ENCODE results near the gene POC1A.

POC1A gene

GRCh38 chr3:52144796-52145735, 9.2 kb downstream of the POC1A start:
- no peaks in the 10 kb centered on the region for H3K79me2 ChIP-seq (ENCODE audit: insufficient read depth, low read depth)
- no peak overlapping the region for H3K27ac ChIP-seq
- no peaks in the 10 kb centered on the region for H3K27me3 ChIP-seq (ENCODE audit: insufficient read depth, low read depth)
- H3K36me3 ChIP-seq (ENCODE audit: insufficient read depth), result no peaks in the 10 kb centered on the region
- no peaks in the 10 kb centered on the region for H4K20me1 ChIP-seq (ENCODE audit: insufficient read depth)
- H3K4me2 ChIP-seq, result no peak overlapping the region
- peaks cover 3% of the 10 kb centered on the region for H3K4me1 ChIP-seq (ENCODE audit: low read depth, poor library complexity, severe bottlenecking)
- TF ChIP-seq CTCF (conservative IDR thresholded peaks at IDR 0.05; ENCODE audit: low read depth, low read length), result no peak
- no peak overlapping the region for H2AFZ ChIP-seq (ENCODE audit: low read depth)
- no peak overlapping the region for H3K9ac ChIP-seq
- no peak overlapping the region for H3K4me3 ChIP-seq (IDR thresholded peaks at IDR 0.05; ENCODE audit: insufficient read depth, low read depth, low read length)

GRCh38 chr3:52144034-52144795, 10.0 kb downstream of the POC1A start:
- Histone ChIP-seq H3K4me3 (IDR thresholded peaks at IDR 0.05; ENCODE audit: insufficient read depth, low read depth, low read length) (no peak overlapping the region), H3K27ac (no peak overlapping the region), H3K4me1 (ENCODE audit: low read depth, poor library complexity, severe bottlenecking) (peaks cover 3% of the 10 kb centered on the region), H2AFZ (ENCODE audit: low read depth) (no peak overlapping the region), H3K36me3 (ENCODE audit: insufficient read depth) (no peaks in the 10 kb centered on the region), H3K27me3 (ENCODE audit: insufficient read depth, low read depth) (no peaks in the 10 kb centered on the region), H3K4me2 (no peak overlapping the region; the same call in 1 of the 2 replicates), H3K79me2 (ENCODE audit: insufficient read depth, low read depth) (no peaks in the 10 kb centered on the region), H4K20me1 (ENCODE audit: insufficient read depth) (no peaks in the 10 kb centered on the region), H3K9ac (no peak overlapping the region)
- peak; percentile 84 for TF ChIP-seq CTCF (conservative IDR thresholded peaks at IDR 0.05; ENCODE audit: low read depth, low read length)

GRCh38 chr3:52143616-52144015, 10.6 kb downstream of the POC1A start:
- H3K36me3 ChIP-seq (ENCODE audit: insufficient read depth), result no peaks in the 10 kb centered on the region
- no peak overlapping the region for H3K27ac ChIP-seq
- H3K9ac ChIP-seq, result no peak overlapping the region

GRCh38 chr3:52143156-52143555, 11.1 kb downstream of the POC1A start:
- H2AFZ ChIP-seq (ENCODE audit: low read depth), result no peak overlapping the region
- H3K4me3 ChIP-seq (IDR thresholded peaks at IDR 0.05; ENCODE audit: insufficient read depth, low read depth, low read length), result no peak overlapping the region
- no peaks in the 10 kb centered on the region for H3K36me3 ChIP-seq (ENCODE audit: insufficient read depth)
- H4K20me1 ChIP-seq (ENCODE audit: insufficient read depth), result no peaks in the 10 kb centered on the region
- no peaks in the 10 kb centered on the region for H3K79me2 ChIP-seq (ENCODE audit: insufficient read depth, low read depth)
- H3K27me3 ChIP-seq (ENCODE audit: insufficient read depth, low read depth), result no peaks in the 10 kb centered on the region
- no peak for TF ChIP-seq CTCF (conservative IDR thresholded peaks at IDR 0.05; ENCODE audit: low read depth, low read length)
- H3K4me2 ChIP-seq, result no peak overlapping the region
- no peak overlapping the region for H3K27ac ChIP-seq
- no peak overlapping the region for H3K9ac ChIP-seq
- peaks cover 3% of the 10 kb centered on the region for H3K4me1 ChIP-seq (ENCODE audit: low read depth, poor library complexity, severe bottlenecking)

More at GRCh38 chr3:52143616-52144015, 10.6 kb downstream of the POC1A start:
- no peak overlapping the region for H3K4me3 ChIP-seq (IDR thresholded peaks at IDR 0.05; ENCODE audit: insufficient read depth, low read depth, low read length)
- H3K4me1 ChIP-seq (ENCODE audit: low read depth, poor library complexity, severe bottlenecking), result peaks cover 3% of the 10 kb centered on the region
- H3K27me3 ChIP-seq (ENCODE audit: insufficient read depth, low read depth), result no peaks in the 10 kb centered on the region
- no peak for TF ChIP-seq CTCF (conservative IDR thresholded peaks at IDR 0.05; ENCODE audit: low read depth, low read length)
- no peaks in the 10 kb centered on the region for H4K20me1 ChIP-seq (ENCODE audit: insufficient read depth)
- no peak overlapping the region for H3K4me2 ChIP-seq
- H2AFZ ChIP-seq (ENCODE audit: low read depth), result no peak overlapping the region
- no peaks in the 10 kb centered on the region for H3K79me2 ChIP-seq (ENCODE audit: insufficient read depth, low read depth)

Data from KMS-11 (cell line).